ENCODE measurements around the gene ZDHHC1. TPM values are rescaled to one million over a fixed set of nuclear protein-coding genes. Genes with fewer than 3 reads are reported as not detected.

The ZDHHC1 gene
- total and polyA plus RNA-seq, 2 of the 13 experiments (the other 11 are each of a cell fraction or from before 2014, with no cell fraction given), result 0.51 to 1.1 TPM

GRCh38 chr16:67388191-67388590, 28.1 kb downstream of the ZDHHC1 start (continued):
- no peak for TF ChIP-seq GPBP1L1 (CRISPR knock-in tag; IDR thresholded peaks at IDR 0.05)
- no peak for TF ChIP-seq PRDM10 (CRISPR knock-in tag; IDR thresholded peaks at IDR 0.05; ENCODE audit: low read depth)
- no peak for TF ChIP-seq ZNF256 (CRISPR knock-in tag; conservative IDR thresholded peaks at IDR 0.05)

- no peak for DNase-seq (ENCODE audit: low spot score)
- no peak overlapping the region for H2AFZ ChIP-seq (ENCODE audit: low read length)
- TF ChIP-seq SRSF4 (IDR thresholded peaks at IDR 0.05; ENCODE audit: low read depth, low read length, poor library complexity, severe bottlenecking), result no peak
- no peak for TF ChIP-seq ZNF83 (CRISPR knock-in tag; IDR thresholded peaks at IDR 0.05; ENCODE audit: borderline replicate concordance)
- TF ChIP-seq NFYB (CRISPR knock-in tag; IDR thresholded peaks at IDR 0.05), result no peak
- TF ChIP-seq ZNF709 (CRISPR knock-in tag; IDR thresholded peaks at IDR 0.05), result no peak
- no peak for TF ChIP-seq JDP2 (CRISPR knock-in tag; IDR thresholded peaks at IDR 0.05; ENCODE audit: borderline replicate concordance)
- TF ChIP-seq HOXA9 (CRISPR knock-in tag; IDR thresholded peaks at IDR 0.05; ENCODE audit: borderline replicate concordance), result no peak
- TF ChIP-seq KDM5B (CRISPR knock-in tag; IDR thresholded peaks at IDR 0.05; ENCODE audit: borderline replicate concordance), result no peak
- no peak for TF ChIP-seq JUND (CRISPR knock-in tag; IDR thresholded peaks at IDR 0.05)
- no peak for TF ChIP-seq ZNF674 (CRISPR knock-in tag; IDR thresholded peaks at IDR 0.05; ENCODE audit: low read depth)
Observed at GRCh38 chr16:67387479-67388079, 28.7 kb downstream of the ZDHHC1 start.

More at GRCh38 chr16:67387479-67388079, 28.7 kb downstream of the ZDHHC1 start:
- Histone ChIP-seq H3K36me3 (replicated peaks in 1 of 2; ENCODE audit: control insufficient read depth in 1 of 2, insufficient read depth in 2 of 2, low read length in 2 of 2) (no peaks in the 10 kb centered on the region), H4K20me1 (ENCODE audit: insufficient read depth, low read length) (no peaks in the 10 kb centered on the region), H3K9me3 (ENCODE audit: low read length) (no peaks in the 10 kb centered on the region), H3K27ac (ENCODE audit: extremely low read length, insufficient read depth, low read length) (no peak overlapping the region), H3K4me2 (ENCODE audit: low read depth, low read length) (no peak overlapping the region), H3K79me2 (ENCODE audit: insufficient read depth, low read length) (no peaks in the 10 kb centered on the region), H3K27me3 (ENCODE audit: control insufficient read depth in 1 of 2, insufficient read depth in 2 of 2, low read length in 2 of 2) (peaks cover 9 to 67% of the 10 kb centered on the region in 2 experiments; a peak in 4 of 5 replicates), H3K4me3 (replicated peaks in 1 of 3; ENCODE audit: insufficient read depth in 1 of 3, low read depth in 2 of 3, low read length in 3 of 3) (no peak overlapping the region), H3K4me1 (ENCODE audit: insufficient read depth, low read length) (peaks cover 2% of the 10 kb centered on the region), H3K9ac (ENCODE audit: insufficient read depth, low read depth, low read length) (no peak overlapping the region)
- CTCF ChIA-PET (ENCODE audit: low intra/inter-chr PET ratio, low total read pairs), result no interaction called here
- POLR2A ChIA-PET, result no interaction called here
- intact Hi-C loops (cut with micrococcal nuclease; ENCODE audit: unreplicated experiment), result no loop called here
- FAIRE-seq (no peak), ATAC-seq (no peak)
- 41% methylated on average over 4 of the region's 8 CpGs for WGBS (ENCODE audit: low lambda C conversion rate)
- no TSS peak for BruUV-seq (replicated peaks)
- in situ Hi-C loops (cut with HindIII; ENCODE audit: extremely low pct_ligation_motif_present, low pct_unique_long_range_greater_than_20kb), result no loop called here

Measured in HepG2 (cell line).